T1000 (cell line): Measurements from ENCODE around the gene ZSCAN1.

Experiments
- DNase-seq: peaks from one replicate; lab custom pipeline; 2025; ENCODE audit warnings: mixed read lengths; lab: John Stamatoyannopoulos, UW

Gene ZSCAN1

GRCh38 chr19:58040751-58041525 is 7.1 kb downstream of the ZSCAN1 start:
- no peak for DNase-seq

GRCh38 chr19:58042495-58043340 is 8.9 kb downstream of the ZSCAN1 start:
- DNase-seq, result no peak

GRCh38 chr19:58044391-58044790 is 10.6 kb downstream of the ZSCAN1 start:
- DNase-seq, result no peak

GRCh38 chr19:58044886-58045285 is 11.1 kb downstream of the ZSCAN1 start:
- DNase-seq, result no peak

- DNase-seq, result no peak
Observed at GRCh38 chr19:58045411-58046050, 11.7 kb downstream of the ZSCAN1 start.

- no peak for DNase-seq
Observed at GRCh38 chr19:58046856-58047255, 13.0 kb downstream of the ZSCAN1 start.

GRCh38 chr19:58047672-58048071 is 13.8 kb downstream of the ZSCAN1 start:
- DNase-seq, result no peak

- no peak for DNase-seq
Observed at GRCh38 chr19:58052256-58052655, 18.4 kb downstream of the ZSCAN1 start.

- no peak for DNase-seq
Observed at GRCh38 chr19:58053480-58054156, 19.8 kb downstream of the ZSCAN1 start.

- DNase-seq, result no peak
Observed at GRCh38 chr19:58054901-58055874, 21.4 kb downstream of the ZSCAN1 start.

- DNase-seq, result no peak
Observed at GRCh38 chr19:58056261-58056660, 22.4 kb downstream of the ZSCAN1 start.

GRCh38 chr19:58056861-58057260 is 23.0 kb downstream of the ZSCAN1 start:
- no peak for DNase-seq

- no peak for DNase-seq
Observed at GRCh38 chr19:58058467-58058866, 24.6 kb downstream of the ZSCAN1 start.

GRCh38 chr19:58059003-58059670 is 25.3 kb downstream of the ZSCAN1 start, which contains the start of gene ZNF135:
ZNF135 (plus strand) TSS chr19:58059282; CDS start chr19:58060003, 721 bp downstream.
- peak; percentile 77 for DNase-seq

- DNase-seq, result no peak
Observed at GRCh38 chr19:58059671-58060078, 25.9 kb downstream of the ZSCAN1 start.

GRCh38 chr19:58060231-58060630 is 26.4 kb downstream of the ZSCAN1 start:
- DNase-seq, result no peak

- DNase-seq, result no peak
Observed at GRCh38 chr19:58063712-58064111, 29.9 kb downstream of the ZSCAN1 start.

- DNase-seq, result no peak
Observed at GRCh38 chr19:58067240-58067912, 33.6 kb downstream of the ZSCAN1 start.

GRCh38 chr19:58079792-58080191 is 46.0 kb downstream of the ZSCAN1 start:
- DNase-seq, result no peak

- DNase-seq, result no peak
Observed at GRCh38 chr19:58083021-58083420, 49.2 kb downstream of the ZSCAN1 start.
